Esophagus squamous epithelium (tissue), 4 donors: Measurements from ENCODE around the gene WDR91.

ENCODE experiments used
- CTCF ChIP-seq, 6 experiments: fragments of 450-650 bp in 4 of 6; fragments of 200-600 bp in 2 of 6; sonication (generic) in 2 of 6; IDR thresholded peaks; one replicate each; pipeline ENCODE4 v1.5.1; 2016 to 2019; ENCODE audit warnings: antibody characterized with exemption in 6 of 6, mild to moderate bottlenecking in 4 of 6, moderate library complexity in 4 of 6
- POLR2A ChIP-seq, 4 donors: fragments of 450-650 bp; IDR thresholded peaks; one replicate each; pipeline ENCODE4 v1.6.1; 2017; ENCODE audit warnings: antibody characterized with exemption in 4 of 4, mild to moderate bottlenecking in 4 of 4, moderate library complexity in 3 of 4

GRCh38 chr7:135259702-135260101 lies 48.4 kb upstream of the WDR91 start:
- TF ChIP-seq CTCF (IDR thresholded peaks at IDR 0.05) (no peak), POLR2A (IDR thresholded peaks at IDR 0.05) (no peak)
